GM19438 (cell line): ENCODE results near the gene PRR7.

Source experiments
- ATAC-seq: cut with Tn5 transposase; IDR thresholded peaks from one replicate; pipeline ENCODE4 v1.9.1; 2021; ENCODE audit warnings: low read depth; ENCODE audit not compliant: unreplicated experiment

The PRR7 gene

DNA sequence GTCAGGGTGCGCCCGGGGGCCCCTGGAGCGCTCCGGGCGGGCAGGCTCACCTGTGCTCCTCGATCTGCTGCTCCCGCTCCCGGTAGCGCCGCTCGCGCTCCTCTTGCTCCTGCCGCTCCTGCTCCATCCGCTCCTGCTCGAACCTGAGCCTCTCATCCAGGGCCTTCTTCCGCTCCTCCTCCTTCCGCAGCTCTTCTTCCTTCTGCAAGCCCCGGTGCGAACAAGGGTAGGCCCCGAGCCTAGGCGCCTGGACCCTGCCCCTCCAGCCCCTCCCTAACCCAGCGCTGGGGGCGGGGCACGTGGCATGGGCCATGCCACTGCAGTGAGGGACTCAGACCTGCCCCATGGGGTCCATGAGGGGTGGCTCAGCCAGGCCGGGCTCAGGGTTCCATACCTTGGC is 20.2 kb downstream of the PRR7 start:
- ATAC-seq: no peak

DNA sequence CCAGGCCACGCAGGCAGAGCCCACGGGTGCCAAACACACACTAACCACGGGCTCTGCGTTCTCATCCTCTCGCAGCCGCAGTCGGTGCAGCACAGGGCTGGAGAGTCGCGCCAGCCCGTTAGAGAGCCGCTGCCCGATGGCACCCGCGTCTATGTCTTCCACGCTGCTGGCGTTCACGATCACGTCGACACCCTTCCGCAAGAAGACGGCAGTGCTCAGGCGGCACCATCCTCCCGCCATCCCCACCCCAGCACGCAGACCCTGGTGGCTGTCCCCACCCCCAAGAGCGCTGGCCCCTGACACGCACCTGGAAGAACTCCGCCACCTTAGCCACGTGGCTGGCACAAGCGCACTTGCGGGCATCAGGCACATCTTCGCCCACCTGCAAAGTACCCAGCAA is 20.8 kb downstream of the PRR7 start:
- ATAC-seq: no peak

DNA sequence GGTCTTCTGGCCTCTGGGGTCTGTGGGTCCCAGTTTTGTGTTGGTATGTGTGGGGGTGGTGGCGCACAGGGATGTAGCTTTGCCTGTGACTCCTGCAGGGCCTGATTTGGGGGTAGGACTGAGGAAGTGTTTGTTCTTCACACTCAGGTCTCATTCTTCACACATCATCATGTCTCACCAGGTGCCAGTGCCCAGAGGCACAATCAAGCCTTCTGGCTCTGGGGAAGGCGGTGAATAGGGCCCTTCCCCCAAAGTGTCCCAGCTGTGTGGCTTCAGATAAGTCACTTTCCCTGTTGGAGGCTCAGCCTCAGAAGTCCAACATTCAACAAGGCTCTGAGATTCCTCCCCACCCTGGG is 21.7 kb downstream of the PRR7 start:
- ATAC-seq: no peak

DNA sequence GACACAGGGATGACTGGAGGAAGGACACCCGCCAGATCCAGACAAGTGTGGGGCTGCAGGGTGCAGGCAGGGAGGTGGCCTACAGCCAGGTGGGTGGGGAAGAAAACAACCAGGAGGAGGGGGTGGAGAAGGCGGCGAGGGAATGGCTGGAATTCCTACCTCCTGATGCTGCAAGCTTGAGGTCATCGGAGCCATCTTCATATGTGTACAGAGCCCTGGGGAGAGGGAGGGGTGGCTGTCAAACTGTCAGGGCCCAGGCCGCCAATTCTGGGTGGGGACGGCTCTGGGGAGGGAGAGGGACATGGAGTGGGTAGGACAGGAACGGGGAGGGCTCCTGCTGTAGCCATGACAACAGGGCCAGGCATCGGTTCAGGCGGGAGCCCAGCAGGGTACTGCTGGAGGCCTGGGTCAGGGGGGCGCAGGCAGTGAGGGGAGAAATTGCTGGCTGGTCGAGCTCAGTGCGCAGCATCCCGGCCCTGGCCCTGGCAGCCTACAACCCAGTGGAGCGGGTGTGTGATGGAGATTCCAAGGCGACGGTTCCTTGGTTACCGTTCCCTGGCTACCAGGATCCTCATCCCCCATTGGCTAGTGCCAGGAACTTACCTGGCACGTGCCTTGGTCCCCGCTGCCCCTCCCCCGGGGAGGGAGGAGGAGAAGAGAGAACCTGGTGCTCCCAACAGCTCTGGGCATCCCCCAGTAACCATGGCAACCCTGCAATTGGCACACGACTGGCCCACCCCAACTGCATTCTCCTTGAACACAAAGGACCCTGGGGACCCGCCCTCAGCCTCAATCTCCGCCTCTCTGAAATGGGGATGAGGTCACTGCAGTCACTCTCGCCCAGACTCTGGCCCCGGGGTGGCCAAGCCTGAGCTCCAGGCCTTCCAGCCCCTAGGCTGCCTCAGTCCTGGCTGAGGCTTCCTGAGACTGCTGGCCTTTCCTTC is 22.3 kb downstream of the PRR7 start:
- ATAC-seq: no peak

DNA sequence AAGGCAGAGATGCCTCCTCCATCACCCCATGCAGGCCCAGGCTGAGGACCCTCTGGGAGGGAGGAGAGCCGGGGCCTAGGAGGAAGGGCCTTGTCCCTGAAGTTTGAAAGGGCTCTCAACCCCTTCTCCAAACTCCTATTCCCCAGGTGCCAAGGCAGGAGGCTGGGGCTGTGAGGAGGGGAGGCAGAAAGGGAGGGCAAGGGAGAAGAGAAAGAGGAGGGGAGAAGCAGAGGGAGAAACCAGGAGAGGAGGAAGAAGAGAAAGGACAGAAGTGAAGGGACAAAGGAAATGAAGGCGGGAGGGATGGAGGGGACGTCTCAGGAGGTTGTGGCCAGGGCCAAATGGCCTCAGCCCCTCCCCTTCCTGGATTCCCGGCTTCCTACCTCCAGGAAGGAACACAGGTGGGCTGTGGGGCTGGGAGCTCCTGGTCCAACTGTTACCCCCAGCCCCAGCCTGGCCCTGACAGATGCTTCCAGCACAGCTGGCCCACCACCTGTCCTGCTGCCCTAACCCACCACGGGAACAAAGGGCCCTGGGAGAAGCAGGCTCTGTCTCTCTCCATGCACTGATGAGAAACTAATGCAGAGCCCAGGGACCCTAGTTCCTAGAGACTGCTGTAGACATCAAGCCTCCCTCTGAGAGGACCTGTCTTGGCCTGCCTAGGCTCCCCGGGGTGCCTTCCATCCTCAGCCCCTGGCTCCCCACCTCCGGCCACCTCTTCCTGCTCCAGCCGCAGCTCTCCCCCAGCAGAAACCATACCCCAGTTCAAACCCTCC is 23.3 kb downstream of the PRR7 start:
- no peak for ATAC-seq

DNA sequence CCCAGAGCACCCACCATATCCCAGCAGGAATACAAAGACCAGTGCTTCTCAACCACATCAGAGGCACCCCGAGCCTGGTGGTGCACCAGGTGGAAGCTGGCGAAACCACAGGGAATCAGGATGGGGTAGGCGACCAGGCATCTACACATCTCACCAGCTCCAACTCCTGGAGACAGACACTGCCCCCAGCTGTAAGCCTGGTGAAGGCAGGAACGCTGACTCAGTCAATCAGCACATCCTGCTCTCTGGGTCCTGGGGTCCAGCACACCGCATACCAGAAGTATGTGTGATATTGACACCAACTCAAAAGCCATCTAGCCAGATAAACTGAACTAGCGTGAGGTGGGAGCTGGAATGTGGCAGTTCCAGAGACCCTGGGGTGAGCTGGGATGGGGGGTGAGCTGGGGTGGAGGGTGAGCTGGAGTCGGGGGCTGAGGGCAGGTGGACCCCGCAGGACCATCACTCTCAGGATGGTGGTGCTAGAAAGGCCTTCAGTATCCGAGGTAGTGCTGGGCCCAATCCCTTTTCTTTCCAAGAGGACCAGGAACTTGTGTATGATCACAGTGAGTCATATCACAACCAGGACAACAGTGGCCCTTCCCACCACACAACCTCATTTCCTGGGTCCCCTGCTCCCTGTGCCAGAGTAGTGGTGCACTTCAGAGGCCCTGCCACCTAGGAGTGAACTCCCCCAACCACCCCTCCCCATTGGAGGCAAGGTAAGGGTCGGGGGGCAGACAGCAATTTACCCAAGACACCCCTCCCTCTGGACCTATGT is 24.3 kb downstream of the PRR7 start:
- ATAC-seq: no peak

DNA sequence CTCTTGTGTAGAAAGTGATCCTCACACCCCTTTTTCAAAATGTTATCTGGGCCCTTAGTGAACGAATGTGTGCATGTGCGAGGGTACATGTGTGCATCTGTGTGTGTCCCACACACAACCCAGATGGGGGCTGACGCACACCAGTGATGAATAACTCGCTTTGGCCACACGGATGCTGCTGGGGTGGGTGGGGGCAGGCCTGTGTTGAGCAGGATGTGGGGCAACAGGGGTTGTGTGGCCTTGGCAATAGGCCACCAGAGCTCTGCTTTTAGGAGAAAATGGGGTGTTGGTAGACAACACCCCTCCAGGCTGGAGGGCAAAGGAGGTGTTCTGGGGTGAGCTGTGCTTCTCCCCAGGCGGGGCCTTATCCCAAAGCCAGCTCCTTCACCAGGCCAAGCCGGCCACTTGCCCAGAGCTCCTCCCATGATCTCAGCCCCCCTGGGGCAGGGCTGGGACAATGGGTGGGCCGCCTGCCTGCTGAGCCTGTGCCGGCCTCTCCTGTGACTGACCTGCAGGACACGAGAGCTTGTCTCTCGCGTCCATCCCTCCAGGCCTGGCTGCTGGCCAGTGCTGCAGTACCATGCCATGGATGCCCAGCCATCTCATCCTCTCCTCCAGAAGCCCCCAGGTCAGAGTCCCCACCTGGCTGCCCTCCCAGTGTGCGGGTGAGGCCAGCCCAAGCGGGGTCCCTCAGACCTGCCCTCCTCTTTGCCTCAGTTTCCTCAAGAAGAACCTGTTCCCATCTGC is 25.2 kb downstream of the PRR7 start:
- no peak for ATAC-seq

DNA sequence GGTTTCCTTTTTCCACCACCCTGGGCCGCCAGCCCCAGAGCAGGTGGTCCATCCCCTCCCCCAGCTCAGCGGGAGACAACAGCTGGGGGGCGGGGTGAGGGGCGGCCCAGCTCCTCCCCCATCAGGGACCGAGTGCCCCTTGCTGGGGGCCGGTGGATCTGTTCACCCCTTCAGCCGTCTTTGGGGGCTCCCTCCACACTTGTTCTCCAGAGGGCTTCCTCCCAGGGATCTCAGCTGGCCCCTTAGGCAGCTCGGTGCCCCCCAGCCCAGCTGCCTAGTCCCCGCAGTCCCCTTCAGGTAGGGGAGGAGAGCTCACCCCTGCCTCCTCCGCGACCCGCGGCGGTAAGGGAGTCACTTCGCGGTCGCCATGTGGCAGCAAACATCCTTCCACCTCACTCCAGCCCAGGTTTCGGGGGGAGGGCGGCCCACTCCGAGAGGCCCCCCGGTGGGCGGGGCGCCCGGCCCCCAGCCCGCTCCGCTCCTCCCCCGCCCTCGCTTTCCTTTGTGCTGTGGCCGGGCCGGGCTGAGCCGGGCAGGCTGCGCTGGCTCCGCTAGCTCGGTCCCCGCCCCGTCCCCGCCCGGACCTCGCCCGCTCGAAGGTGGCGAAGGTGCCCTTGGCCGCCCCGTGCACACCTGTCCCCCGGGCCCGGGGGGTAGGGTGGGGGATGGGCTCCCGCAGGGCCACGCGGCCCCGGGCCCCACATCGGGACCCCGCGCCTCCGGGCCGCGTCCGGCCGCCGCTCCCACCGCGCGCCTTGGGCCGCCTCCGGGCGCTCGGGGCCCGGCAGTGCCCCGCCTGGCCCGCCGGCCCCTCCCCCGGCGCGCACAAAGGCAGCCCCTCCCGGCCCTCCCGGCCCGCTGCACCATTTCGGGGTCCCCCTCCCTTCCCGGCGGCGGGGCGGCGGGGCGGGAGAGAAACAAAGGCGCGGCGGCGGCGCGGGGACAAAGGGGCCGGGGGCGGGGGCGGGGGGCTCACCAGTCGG is 26.1 kb downstream of the PRR7 start:
- peak; percentile 54 for ATAC-seq

DNA sequence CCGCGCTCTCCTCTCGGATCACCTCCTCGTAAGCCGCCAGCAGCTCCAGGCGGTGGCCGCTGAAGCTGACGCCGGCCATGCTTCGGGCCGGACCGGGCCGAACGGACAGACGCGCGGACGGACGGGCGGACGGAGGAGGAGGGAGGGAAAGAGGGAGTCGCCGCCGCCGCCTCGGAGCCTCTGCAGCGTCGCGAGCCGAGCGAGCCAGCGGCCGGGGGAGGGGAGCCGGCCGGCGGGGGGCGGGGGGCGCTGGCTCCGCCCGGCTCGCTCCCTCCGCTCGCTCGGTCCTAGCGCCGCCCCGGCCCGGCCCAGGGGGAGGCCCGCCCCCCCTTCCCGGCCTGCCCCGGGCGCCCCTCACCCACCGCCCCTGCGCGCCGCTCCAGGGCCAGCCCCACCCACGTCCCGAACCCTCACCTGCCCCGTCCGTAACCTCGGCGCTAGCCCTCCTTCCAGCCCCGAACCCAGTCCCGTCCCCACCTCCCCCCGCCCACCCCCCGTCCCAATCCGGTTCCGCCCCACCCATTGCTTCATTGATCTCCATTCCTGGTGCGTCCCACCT is 26.9 kb downstream of the PRR7 start, which contains the start of gene DBN1:
Gene DBN1 (minus strand): TSS at position 192 of the 559 bp plus-strand sequence. CDS start 113 bp downstream, at position 79.
- ATAC-seq: no peak

DNA sequence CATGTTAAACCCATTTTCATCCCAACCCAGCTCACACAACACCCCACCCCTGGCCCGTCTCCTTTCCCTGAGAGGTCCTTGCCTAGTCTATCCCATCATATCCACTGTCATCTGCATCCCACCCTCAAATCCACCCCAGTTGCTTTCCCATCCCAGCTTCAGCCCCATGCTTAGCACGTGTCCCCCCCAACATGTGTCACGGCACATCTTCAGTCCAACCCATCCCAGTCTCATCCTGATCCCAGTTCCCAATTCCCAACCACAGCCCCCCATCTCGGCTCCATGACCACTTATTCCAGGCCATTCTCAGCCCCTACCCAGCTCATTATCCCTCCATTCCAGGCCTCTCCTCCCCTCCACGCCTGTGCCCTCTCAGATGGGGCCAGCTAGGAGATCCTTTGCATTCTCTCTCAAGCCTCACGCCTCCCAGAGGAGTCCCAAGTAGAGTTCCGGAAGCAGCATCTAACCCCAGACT is 27.4 kb downstream of the PRR7 start:
- ATAC-seq: no peak

DNA sequence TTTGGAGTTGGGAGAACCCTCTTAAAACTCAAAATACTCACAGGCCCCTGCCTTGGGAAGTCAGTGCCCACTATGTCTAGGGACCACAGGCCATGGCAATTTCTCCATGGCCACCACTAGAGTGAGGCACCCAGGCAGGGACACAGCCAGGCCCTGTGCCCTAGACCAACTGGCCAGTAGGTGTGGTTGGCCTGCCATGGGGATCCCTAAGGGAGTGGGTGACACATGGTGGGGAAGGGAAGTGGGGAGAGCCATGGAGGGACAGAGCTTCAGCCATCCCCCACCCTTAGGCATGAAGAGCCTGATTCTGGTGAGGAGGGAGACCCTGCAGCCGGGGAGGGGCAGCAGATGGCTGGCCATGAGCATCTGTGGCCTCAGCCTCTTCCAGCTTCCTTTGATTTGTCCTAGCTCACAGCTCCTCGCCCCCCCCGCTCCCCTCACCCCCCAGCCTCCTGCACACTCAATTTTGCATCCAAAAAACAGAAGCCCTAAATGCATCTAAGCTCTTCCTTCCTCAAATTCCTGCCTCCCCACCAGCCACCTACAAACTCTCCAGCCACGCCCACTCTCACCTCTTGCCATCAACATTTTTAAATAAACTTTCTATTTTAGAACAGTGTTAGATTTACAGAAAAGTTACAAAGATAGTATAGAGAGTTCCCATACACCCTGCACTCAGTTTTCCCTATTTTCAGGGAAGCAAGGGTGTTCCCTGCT is 28.4 kb downstream of the PRR7 start:
- no peak for ATAC-seq

DNA sequence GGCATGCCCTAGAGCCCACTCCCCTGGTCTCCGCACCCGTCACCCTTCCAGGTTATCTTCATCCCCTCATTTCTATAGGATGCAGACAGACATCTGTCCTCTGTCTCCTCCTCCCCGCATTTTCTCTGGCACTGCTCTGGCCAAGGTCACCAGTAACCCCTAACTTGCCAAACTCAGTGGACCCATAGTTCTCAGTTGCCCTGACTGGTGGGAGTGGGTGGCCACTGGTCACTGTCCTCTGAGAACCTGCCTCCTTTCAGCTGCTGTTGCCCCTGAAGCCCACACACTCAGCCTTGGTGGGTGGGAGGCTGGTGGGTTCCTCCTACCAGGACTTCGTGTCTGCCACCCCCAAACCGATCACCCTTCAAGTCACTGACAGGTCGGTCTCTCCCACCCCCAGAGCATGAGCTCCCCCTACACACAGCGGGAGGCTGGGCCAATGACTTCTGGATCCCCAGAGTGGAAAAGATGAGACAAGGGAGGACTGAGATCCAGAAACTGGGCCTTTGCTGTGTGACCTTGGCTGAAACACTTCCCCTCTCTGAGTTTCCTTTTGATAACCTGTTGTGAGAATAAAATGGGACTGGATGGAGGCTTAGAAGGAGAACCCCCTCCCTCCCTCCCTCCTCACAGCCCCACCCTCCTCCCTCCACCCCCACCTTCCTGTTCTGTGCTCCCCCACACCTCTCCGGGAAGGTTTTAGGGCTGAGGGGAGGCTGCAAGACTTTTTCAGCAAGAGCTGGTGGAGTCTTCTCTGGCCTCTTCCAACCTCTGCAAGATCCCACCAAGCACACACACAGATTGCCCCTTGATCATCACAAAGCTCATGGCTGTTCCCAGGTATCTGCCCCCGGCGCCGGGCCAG is 29.2 kb downstream of the PRR7 start:
- ATAC-seq: no peak

DNA sequence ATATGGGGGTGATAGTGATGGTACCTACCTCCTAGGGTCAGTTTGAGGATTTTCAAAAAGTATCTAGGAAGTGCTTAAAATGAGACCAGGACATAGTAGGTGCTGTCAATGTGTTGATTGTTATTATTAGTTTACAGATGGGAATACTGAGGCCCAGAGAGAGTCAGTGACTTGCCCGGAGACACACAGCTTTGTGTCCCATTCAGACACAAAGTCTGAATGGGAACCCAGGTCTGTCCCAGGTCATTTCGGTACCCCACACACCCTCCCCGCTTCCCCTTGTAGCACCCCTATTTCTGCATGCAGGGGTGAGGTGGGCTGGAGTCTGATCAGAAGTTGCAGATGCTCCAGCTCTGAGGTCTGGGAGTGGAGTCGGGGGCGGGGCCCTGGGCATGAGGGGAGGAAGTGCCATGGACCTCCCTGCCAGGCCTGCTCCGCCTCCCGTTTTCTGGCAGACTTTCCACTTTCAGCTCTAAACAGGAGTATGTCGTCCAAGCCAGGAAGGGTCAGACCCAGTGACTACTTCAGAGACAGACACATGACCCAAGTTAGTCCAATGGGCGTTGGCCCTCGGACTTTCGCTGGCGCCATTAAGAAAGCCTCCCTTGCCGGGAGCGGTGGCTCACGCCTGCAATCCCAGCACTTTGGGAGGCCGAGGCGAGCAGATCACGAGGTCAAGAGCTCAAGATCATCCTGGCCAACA is 30.1 kb downstream of the PRR7 start:
- no peak for ATAC-seq

DNA sequence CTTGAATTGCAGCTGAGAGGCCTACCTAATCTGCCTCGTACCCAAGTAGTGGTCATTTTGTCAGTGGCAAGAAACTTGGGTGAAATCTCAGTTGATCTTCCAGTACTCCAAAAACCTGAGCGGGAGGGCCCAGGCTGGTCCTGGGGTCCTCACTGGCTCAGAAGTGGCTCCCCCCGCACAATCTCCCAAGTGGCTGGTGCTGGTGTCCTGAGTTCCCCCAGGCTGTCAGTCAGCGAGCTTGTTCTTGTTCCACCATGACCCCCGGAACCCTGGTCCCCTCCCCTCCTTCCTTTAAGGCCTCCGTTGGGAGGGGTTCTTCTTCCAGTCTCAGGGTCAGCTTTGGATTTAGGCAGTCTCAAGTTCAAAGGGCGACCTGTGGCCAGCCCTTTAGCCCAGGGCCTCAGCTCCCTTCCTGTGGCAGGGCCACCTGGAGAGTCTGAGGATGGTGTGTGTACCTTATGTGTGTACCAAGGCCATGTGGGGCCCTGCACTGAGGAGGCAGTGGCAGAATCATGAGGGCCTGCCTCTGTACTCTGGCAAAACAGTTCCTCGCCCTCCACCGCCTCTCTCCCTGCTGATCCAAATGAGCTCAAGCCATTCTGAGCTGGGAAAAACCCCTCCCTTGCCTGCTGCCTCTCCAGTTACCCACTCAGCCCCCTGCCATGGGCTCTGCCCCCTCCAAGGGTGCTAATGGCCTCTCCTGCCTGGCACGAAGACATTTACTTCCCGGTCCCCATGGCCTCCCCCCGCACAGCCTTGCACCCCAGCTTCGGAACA is 31.3 kb downstream of the PRR7 start:
- no peak for ATAC-seq

DNA sequence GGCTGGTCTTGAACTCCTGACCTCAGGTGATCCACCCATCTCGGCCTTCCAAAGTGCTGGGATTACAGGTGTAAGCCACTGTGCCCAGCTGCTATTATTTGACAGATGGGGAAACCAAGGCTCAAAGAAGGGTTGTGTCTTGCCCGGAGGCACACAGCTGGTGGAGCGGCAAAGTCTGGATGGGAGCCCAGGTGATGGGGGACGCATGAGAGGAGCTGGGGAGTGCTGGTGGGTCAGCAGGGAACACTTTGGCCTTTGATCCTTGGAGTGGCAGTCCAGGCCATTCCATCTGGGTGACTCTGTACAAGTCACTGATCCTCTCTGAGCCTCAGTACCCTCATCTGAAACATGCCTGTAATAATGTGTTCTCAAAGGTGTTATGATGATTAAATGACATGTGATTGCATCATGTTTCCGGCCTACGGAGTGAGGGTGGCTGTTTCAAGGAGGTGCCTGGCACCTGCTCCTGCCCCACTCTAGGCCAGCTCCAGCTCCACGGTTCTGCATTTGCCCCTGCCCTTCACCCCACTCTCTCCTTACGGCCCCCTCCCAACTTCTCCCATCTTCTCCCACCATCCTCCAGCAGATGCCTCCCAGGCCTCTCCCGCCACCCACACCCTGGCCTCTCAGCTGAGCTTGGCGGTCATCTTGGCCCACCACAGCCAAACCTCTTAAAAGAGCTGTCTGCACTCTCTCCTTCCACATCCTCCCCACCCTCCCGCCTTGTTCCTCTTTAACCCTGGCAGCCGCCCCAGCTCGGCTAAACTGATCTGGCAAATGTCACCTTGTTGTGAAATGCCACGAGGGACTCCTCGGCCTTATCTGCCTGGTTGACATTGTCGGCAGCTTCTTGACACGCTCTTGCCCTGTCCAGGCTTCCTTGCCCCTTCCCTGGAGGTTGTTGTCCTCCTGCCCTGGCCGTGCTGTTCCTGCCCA is 32.4 kb downstream of the PRR7 start:
- ATAC-seq: no peak
